ENCODE data around the gene PHF21B.

PHF21B gene

GRCh38 chr22:45014654-45015053 lies 4.8 kb upstream of the PHF21B start:
- no peak for DNase-seq (ENCODE audit: low read depth in 4 of 4, low spot score in 1 of 4)

DNA sequence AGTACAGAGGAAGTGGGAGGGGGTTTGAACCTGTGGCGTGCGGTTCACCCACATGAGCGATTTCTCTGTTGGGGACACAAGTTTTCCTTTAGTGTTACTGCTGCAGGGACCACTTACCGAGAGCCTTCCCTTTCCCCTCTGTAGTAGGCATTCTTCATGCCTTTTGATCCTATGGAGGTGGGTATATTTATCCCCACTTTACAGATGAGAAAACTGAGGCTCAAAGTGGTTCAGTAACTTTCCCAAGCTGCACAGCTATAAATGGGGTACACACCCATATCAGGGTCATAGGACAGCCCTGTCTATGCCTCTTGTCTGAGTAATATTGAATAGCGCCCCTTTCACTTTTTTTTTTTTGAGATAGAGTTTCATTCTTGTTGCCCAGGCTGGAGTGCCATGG lies 3.3 kb upstream of the PHF21B start:
- no peak for DNase-seq (ENCODE audit: low read depth in 4 of 4, low spot score in 1 of 4)

GRCh38 chr22:45010532-45010900 lies 711 bp upstream of the PHF21B start:
- no peak for DNase-seq (ENCODE audit: low read depth in 4 of 4, low spot score in 1 of 4)

GRCh38 chr22:45008751-45009605 lies 827 bp downstream of the PHF21B start:
- no peak for DNase-seq (ENCODE audit: low read depth in 4 of 4, low spot score in 1 of 4)

DNA sequence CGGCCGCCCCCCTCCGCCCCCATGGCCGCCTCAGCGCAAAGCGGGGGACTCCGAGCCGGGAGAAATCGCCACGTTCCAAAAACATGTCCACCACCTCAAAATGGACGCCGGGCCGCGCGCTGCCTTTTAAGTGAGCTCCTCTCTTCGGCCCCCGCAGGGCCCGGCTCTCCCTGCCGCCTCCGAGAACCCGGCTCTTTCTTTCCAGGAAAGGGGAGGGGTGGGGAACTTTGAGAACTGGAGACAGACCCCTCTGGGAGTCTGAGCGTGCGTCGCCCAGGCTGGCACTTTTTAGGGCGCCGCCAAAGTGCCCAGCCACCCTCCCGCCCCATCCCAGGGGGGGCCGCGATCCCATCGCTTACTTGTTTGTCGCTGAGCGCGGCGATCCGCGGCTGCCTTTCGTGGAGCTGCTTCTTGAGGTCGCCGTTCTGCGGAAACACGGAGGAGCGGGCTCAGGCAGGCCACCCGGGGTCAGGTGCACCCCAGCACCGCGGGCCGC lies 1.6 kb downstream of the PHF21B start:
- DNase-seq (ENCODE audit: low read depth in 4 of 4, low spot score in 1 of 4): no peak

GRCh38 chr22:45007391-45008185 lies 2.2 kb downstream of the PHF21B start:
- no peak for DNase-seq (ENCODE audit: low read depth in 4 of 4, low spot score in 1 of 4)

GRCh38 chr22:45006964-45007390 lies 2.8 kb downstream of the PHF21B start:
- no peak for DNase-seq (ENCODE audit: low read depth in 4 of 4, low spot score in 1 of 4)

GRCh38 chr22:45006111-45006963 lies 3.5 kb downstream of the PHF21B start:
- no peak for DNase-seq (ENCODE audit: low read depth in 4 of 4, low spot score in 1 of 4)

DNA sequence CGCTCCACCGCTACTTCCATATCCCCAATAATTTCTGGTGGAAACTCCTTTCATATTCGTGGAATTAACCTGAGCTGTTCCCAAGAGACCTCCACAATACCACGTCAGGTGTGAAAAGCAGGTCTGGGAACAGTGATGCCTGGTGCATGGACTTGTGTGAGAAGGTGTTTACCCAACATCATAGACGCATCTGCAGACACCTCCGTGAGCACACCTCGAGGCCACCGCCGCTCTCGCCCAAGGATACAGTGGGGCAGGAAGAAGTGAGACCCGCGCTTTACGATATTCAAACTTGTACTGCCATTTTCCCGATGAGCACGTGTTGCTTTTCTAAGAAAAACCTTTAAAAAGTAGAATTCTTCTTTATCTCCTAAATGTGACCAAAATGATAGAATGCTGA lies 8.2 kb downstream of the PHF21B start:
- DNase-seq (ENCODE audit: low read depth in 4 of 4, low spot score in 1 of 4): no peak

- DNase-seq (ENCODE audit: low read depth in 4 of 4, low spot score in 1 of 4): no peak
Measured at GRCh38 chr22:45000330-45000729, 9.5 kb downstream of the PHF21B start.

GRCh38 chr22:44999687-45000086 lies 10.1 kb downstream of the PHF21B start:
- DNase-seq (ENCODE audit: low read depth in 4 of 4, low spot score in 1 of 4): no peak

- no peak for DNase-seq (ENCODE audit: low read depth in 4 of 4, low spot score in 1 of 4)
Measured at GRCh38 chr22:44999231-44999630, 10.6 kb downstream of the PHF21B start.

- DNase-seq (ENCODE audit: low read depth in 4 of 4, low spot score in 1 of 4): no peak
Measured at GRCh38 chr22:44998296-44998695, 11.5 kb downstream of the PHF21B start.

- DNase-seq (ENCODE audit: low read depth in 4 of 4, low spot score in 1 of 4): no peak
Measured at GRCh38 chr22:44997060-44997459, 12.7 kb downstream of the PHF21B start.

DNA sequence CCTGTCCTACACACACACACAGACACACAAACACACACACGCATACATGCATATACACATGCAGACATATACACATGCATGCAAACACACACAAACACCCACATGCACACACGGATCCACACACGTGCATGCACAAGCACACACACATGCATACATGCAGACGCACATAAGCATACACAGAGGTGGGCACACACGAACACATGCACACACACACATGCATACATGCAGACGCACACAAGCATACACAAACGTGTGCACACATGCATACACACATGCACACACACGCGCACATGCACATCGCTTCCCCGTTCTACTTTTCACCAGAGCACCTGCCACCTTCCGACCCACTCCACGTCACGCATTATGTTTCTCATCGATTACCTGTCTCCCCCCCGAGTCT lies 13.2 kb downstream of the PHF21B start:
- DNase-seq (ENCODE audit: low read depth in 4 of 4, low spot score in 1 of 4): no peak

DNA sequence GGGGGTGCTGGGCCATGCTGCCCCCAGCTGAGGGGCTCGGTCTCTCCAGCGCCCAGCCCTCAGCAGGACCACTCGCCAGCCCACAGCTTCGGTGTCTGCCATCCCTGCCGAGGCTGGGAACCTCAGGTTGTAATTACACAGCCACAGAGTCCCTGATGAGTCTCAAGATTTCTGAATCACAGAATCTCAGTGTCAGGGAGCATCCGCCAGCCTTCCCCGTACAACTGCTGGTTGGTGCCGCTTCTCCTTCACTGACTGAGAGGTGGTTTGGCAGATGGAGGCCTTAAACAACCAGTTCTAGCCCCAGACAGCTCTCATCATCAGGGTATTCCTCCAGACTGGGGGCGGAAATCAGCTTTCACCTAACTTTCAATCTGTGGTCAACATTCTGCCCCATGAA lies 13.7 kb downstream of the PHF21B start:
- no peak for DNase-seq (ENCODE audit: low read depth in 4 of 4, low spot score in 1 of 4)

DNA sequence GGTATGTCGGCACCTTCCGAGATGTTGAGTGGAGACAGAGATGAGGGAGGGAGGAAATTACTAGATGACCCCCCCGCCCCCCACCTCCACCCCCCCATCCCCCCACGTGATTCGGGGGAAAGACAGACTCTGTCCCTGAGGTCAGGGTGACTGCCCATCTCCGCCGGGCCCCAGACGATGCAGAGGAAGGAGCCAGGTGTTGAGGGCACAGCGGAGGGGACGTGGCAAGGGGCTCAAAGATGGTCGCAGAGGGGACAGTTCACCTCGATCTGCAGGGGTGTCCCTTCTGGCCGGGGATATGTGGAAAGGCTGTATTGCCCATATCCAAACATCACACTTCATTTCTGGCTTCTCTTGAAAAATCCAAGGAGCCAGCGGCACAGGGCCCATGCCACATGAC lies 14.1 kb downstream of the PHF21B start:
- no peak for DNase-seq (ENCODE audit: low read depth in 4 of 4, low spot score in 1 of 4)

DNA sequence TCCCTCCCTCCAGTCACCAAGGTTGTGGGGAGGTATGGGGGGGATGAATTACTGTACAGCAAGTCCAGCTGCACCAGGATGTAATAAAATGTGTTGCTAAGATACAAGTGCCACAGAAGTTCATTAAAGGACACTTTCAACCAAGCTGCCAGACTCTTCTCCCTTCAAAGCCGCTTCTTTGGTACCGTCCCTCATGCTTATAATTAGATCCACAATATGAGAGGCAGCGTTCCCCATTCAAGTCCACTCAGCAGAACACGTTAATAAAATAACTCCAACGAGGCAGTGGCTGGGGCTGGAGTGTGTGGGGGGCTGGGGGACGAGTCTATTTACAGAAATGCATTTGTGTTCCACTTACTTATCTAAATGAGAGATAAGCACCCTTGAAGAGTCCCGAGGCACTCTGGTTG lies 14.7 kb downstream of the PHF21B start:
- DNase-seq (ENCODE audit: low read depth in 4 of 4, low spot score in 1 of 4): no peak

- DNase-seq (ENCODE audit: low read depth in 4 of 4, low spot score in 1 of 4): no peak
Measured at GRCh38 chr22:44994399-44995104, 15.3 kb downstream of the PHF21B start.

DNA sequence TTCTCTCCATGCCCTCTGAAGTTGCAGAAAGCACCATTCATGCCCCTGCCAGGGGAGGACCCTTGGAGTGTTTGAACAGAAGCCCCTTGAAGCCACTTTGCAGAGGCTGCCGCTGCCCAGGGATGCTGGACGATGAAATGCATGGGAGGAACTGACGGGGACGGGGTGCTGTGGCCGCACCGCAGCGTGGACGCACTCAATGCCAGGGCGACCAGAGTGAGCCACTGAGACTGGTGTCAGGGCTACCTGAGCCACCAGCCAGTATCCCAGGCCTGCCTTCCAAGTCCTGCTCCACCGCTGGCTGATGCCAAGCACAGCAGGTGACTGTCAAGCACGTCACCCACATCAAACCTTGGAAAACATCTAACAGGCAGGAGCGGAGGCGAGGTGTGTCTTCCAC lies 17.6 kb downstream of the PHF21B start:
- DNase-seq (ENCODE audit: low read depth in 4 of 4, low spot score in 1 of 4): no peak

DNA sequence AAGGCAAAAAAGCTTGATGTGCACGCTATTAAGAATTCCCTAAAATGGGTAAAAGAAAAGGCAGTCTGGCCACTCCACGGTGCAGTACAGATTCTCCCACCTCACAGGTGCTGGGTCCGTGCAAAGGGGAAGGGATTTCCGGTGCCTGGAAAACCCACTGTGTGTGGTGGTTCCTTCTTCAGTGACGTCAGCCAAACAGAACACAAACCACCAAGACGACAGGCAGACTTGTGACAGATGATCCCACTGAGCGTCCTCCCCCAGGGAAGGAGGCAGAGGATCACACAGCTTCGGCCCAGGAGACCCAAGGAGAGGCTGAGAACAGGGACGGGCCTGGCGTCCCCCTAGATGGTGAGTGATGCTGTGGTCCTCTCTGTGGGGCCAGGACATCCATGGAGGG lies 18.6 kb downstream of the PHF21B start:
- no peak for DNase-seq (ENCODE audit: low read depth in 4 of 4, low spot score in 1 of 4)
